Small intestine (tissue), 7 donors: ENCODE results near the gene TMEM52. TPM values are rescaled to one million over a fixed set of nuclear protein-coding genes. Genes with fewer than 3 reads are reported as not detected.

Experiments used
- DNase-seq, 2 donors: peaks; one replicate each; pipeline versions ENCODE4 v3.0.0 to v3.0.0-alpha.2; 2013
- FAIRE-seq: peaks from 2 replicates; lab custom pipeline; 2012; peaks lifted over from hg19 to GRCh38; lab: Jason Lieb, UNC
- H3K27ac ChIP-seq, 3 donors: one replicate each; pipeline ENCODE4 v1.5.1; 2013; ENCODE audit warnings: low read length in 2 of 3, mild to moderate bottlenecking in 2 of 3, control low read depth in 1 of 3, inconsistent platforms in 1 of 3, low read depth in 1 of 3, moderate library complexity in 1 of 3
- H3K27me3 ChIP-seq, 3 donors: one replicate each; pipeline ENCODE4 v1.6.1; 2013; ENCODE audit warnings: low read length in 3 of 3, inconsistent platforms in 1 of 3; ENCODE audit not compliant: control insufficient read depth in 3 of 3, insufficient read depth in 3 of 3
- H3K36me3 ChIP-seq, 3 donors: one replicate each; pipeline ENCODE4 v1.6.1; 2013; ENCODE audit warnings: low read length in 3 of 3, inconsistent platforms in 1 of 3, low read depth in 1 of 3, mild to moderate bottlenecking in 1 of 3, moderate library complexity in 1 of 3; ENCODE audit not compliant: control insufficient read depth in 3 of 3, insufficient read depth in 2 of 3
- H3K4me1 ChIP-seq, 3 donors: one replicate each; pipeline ENCODE4 v1.6.1; 2013; ENCODE audit warnings: low read length in 2 of 3, inconsistent platforms in 1 of 3, low read depth in 1 of 3, mild to moderate bottlenecking in 1 of 3, moderate library complexity in 1 of 3; ENCODE audit not compliant: control insufficient read depth in 3 of 3, insufficient read depth in 2 of 3
- H3K4me3 ChIP-seq, 3 donors: one replicate each; pipeline ENCODE4 v1.5.1; 2013; ENCODE audit warnings: low read length in 3 of 3, control low read depth in 1 of 3, inconsistent platforms in 1 of 3, low read depth in 1 of 3, mild to moderate bottlenecking in 1 of 3, moderate library complexity in 1 of 3
- H3K9me3 ChIP-seq, 2 donors: one replicate each; pipeline ENCODE4 v1.6.1; 2013; ENCODE audit warnings: low read depth in 1 of 2, low read length in 1 of 2; ENCODE audit not compliant: control insufficient read depth in 2 of 2, insufficient read depth in 1 of 2
- WGBS, 3 donors: extraction: QIAGEN DNeasy Blood & Tissue Kit; methylation state at CpG; one replicate each; pipeline ENCODE4 v1.1.7; 2013; 5-methylcytosine and 5-hydroxymethylcytosine counted together
- polyA plus RNA-seq, 4 donors: library from polyadenylated mRNA; stranded (reverse) in 3 of 4; unstranded in 1 of 4; fragments of 200-250 nt in 3 of 4; fragments of 120-200 nt in 1 of 4; gene quantifications; one replicate each; pipeline versions ENCODE4 v1.2.1 to v1.2.3, GENCODE V29; 2013
- donor health status: healthy with polysubstance abuse.
- donor health status: control.
- donor health status: control.
- donor health status: Bipolar disorder and iron deficiency.
- donor health status: healthy.

Gene TMEM52
- polyA plus RNA-seq, 4 donors: 4.1 to 50.5 (median 5.4) TPM

- WGBS, 3 donors: 11 to 22% (median 11%) methylated on average over 31 to 37 of the region's 37 CpGs
Measured at GRCh38 chr1:1943834-1944570, 24.9 kb upstream of the TMEM52 start.

GRCh38 chr1:1942753-1943656 lies 23.9 kb upstream of the TMEM52 start:
- H3K9me3 ChIP-seq: no peaks in the 10 kb centered on the region
- 30 to 65% (median 53%) methylated on average over 38 to 45 of the region's 45 CpGs for WGBS, 3 donors
- FAIRE-seq: no peak

More at GRCh38 chr1:1943834-1944570, 24.9 kb upstream of the TMEM52 start:
- DNase-seq (peak; percentile 55 to 81), FAIRE-seq (no peak)
- peaks cover 0 to 2% (median 0%) of the 10 kb centered on the region in 3 donors for H3K27me3 ChIP-seq
- H3K27ac ChIP-seq: peak overlapping the region in 1 of 3 donors; percentile 82
- no peaks in the 10 kb centered on the region for H3K9me3 ChIP-seq
- no peaks in the 10 kb centered on the region for H3K36me3 ChIP-seq
- H3K4me1 ChIP-seq: peaks cover 0 to 25% (median 0%) of the 10 kb centered on the region in 3 donors
- peak overlapping the region in 2 of 3 donors; percentile 4 to 17 for H3K4me3 ChIP-seq

GRCh38 chr1:1941868-1942752 lies 23.0 kb upstream of the TMEM52 start:
- peak in 1 of 2 donors; percentile 48 for DNase-seq

More at GRCh38 chr1:1942753-1943656, 23.9 kb upstream of the TMEM52 start:
- Histone ChIP-seq H3K4me1 (peaks cover 0 to 25% (median 0%) of the 10 kb centered on the region in 3 donors), H3K4me3 (peak overlapping the region in 2 of 3 donors; percentile 4 to 22), H3K36me3 (no peaks in the 10 kb centered on the region), H3K27me3 (no peaks in the 10 kb centered on the region), H3K27ac (peak overlapping the region in 1 of 3 donors; percentile 82)
- peak; percentile 76 to 90 for DNase-seq

GRCh38 chr1:1941211-1941841 lies 22.2 kb upstream of the TMEM52 start:
- peaks cover 0 to 21% (median 0%) of the 10 kb centered on the region in 3 donors for H3K4me1 ChIP-seq
- no peak overlapping the region for H3K4me3 ChIP-seq
- no peaks in the 10 kb centered on the region for H3K36me3 ChIP-seq
- no peak overlapping the region for H3K27ac ChIP-seq
- H3K9me3 ChIP-seq: no peaks in the 10 kb centered on the region
- DNase-seq (no peak), FAIRE-seq (no peak)
- H3K27me3 ChIP-seq: no peaks in the 10 kb centered on the region
- WGBS, 3 donors: 62 to 70% (median 66%) methylated on average over 19 of the region's 19 CpGs

More at GRCh38 chr1:1941868-1942752, 23.0 kb upstream of the TMEM52 start:
- Histone ChIP-seq H3K4me1 (peaks cover 0 to 25% (median 0%) of the 10 kb centered on the region in 3 donors), H3K27me3 (no peaks in the 10 kb centered on the region), H3K36me3 (no peaks in the 10 kb centered on the region), H3K27ac (peak overlapping the region in 1 of 3 donors; percentile 46), H3K4me3 (no peak overlapping the region), H3K9me3 (no peaks in the 10 kb centered on the region)
- WGBS, 3 donors: 42 to 78% (median 52%) methylated on average over 36 to 39 of the region's 39 CpGs
- FAIRE-seq: no peak

GRCh38 chr1:1940123-1940425 lies 21.0 kb upstream of the TMEM52 start:
- 88 to 93% (median 90%) methylated on average over 12 of the region's 12 CpGs for WGBS, 3 donors
- no peaks in the 10 kb centered on the region for H3K36me3 ChIP-seq
- peaks cover 0 to 2% (median 0%) of the 10 kb centered on the region in 3 donors for H3K27me3 ChIP-seq
- no peak overlapping the region for H3K27ac ChIP-seq
- FAIRE-seq (no peak), DNase-seq (no peak)
- H3K9me3 ChIP-seq: no peaks in the 10 kb centered on the region
- no peak overlapping the region for H3K4me3 ChIP-seq
- peaks cover 0 to 21% (median 0%) of the 10 kb centered on the region in 3 donors for H3K4me1 ChIP-seq

- FAIRE-seq: no peak
- 87 to 93% (median 90%) methylated on average over 28 of the region's 28 CpGs for WGBS, 3 donors
- peaks cover 0 to 3% of the 10 kb centered on the region in 2 donors for H3K9me3 ChIP-seq
- H3K36me3 ChIP-seq: no peaks in the 10 kb centered on the region
- no peak overlapping the region for H3K27ac ChIP-seq
- H3K4me3 ChIP-seq: no peak overlapping the region
- H3K27me3 ChIP-seq: peaks cover 0 to 2% (median 0%) of the 10 kb centered on the region in 3 donors
- H3K4me1 ChIP-seq: peaks cover 0 to 21% (median 0%) of the 10 kb centered on the region in 3 donors
- DNase-seq: no peak
Measured at GRCh38 chr1:1939296-1940122, 20.4 kb upstream of the TMEM52 start.
